COLO668 (cell line): Measurements from ENCODE around the gene HSDL1.

Experiments
- DNase-seq: peaks from one replicate; lab custom pipeline; 2025; ENCODE audit not compliant: unreplicated experiment; lab: John Stamatoyannopoulos, UW

Gene HSDL1

GRCh38 chr16:84084570-84085270, 60.3 kb downstream of the HSDL1 start:
- peak; percentile 61 for DNase-seq

GRCh38 chr16:84082835-84083569, 62.0 kb downstream of the HSDL1 start:
- DNase-seq: no peak

- DNase-seq: no peak
Observed at GRCh38 chr16:84082110-84082509, 62.9 kb downstream of the HSDL1 start.

GRCh38 chr16:84081446-84081989, 63.5 kb downstream of the HSDL1 start:
- no peak for DNase-seq

- DNase-seq: no peak
Observed at GRCh38 chr16:84080813-84081212, 64.2 kb downstream of the HSDL1 start.

- no peak for DNase-seq
Observed at GRCh38 chr16:84080378-84080777, 64.6 kb downstream of the HSDL1 start.

GRCh38 chr16:84079664-84080063, 65.3 kb downstream of the HSDL1 start:
- DNase-seq: no peak

- no peak for DNase-seq
Observed at GRCh38 chr16:84075376-84075775, 69.6 kb downstream of the HSDL1 start.

- DNase-seq: no peak
Observed at GRCh38 chr16:84074721-84075120, 70.3 kb downstream of the HSDL1 start.
